ENCODE results near the gene TRIP10.

TRIP10 gene

DNA sequence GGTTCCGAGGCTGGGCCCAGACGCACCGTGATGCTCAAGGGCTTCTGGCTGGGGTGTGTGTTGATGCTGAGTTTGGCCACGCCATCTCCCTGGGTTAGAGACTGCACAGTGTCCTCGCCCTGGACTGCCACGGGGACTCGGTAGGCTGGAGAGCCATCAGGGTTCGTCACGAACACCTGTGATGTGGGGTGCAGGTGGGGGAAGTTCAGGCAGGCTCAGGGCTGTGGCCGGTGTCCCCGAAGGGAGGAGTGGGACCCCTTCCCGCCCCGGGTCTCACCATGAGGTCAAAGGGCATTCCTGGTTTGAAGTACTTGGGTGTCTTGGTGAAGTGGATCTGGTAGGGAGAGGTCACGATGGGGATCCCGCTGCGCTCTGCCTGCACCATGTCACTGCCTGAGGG, 27.2 kb upstream of the TRIP10 start:
- peaks cover 9% of the 10 kb centered on the region for H3K27me3 ChIP-seq (replicated peaks)
- no peak for DNase-seq
- TF ChIP-seq, protein P1, sequence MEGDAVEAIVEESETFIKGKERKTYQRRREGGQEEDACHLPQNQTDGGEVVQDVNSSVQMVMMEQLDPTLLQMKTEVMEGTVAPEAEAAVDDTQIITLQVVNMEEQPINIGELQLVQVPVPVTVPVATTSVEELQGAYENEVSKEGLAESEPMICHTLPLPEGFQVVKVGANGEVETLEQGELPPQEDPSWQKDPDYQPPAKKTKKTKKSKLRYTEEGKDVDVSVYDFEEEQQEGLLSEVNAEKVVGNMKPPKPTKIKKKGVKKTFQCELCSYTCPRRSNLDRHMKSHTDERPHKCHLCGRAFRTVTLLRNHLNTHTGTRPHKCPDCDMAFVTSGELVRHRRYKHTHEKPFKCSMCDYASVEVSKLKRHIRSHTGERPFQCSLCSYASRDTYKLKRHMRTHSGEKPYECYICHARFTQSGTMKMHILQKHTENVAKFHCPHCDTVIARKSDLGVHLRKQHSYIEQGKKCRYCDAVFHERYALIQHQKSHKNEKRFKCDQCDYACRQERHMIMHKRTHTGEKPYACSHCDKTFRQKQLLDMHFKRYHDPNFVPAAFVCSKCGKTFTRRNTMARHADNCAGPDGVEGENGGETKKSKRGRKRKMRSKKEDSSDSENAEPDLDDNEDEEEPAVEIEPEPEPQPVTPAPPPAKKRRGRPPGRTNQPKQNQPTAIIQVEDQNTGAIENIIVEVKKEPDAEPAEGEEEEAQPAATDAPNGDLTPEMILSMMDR (IDR thresholded peaks at IDR 0.05; ENCODE audit: low read depth, low read length, missing control alignments) = no peak
- in situ Hi-C loops (cut with HindIII; ENCODE audit: low pct_ligation_motif_present, low sequenced_read_pairs) = no loop called here
- no peaks in the 10 kb centered on the region for H3K36me3 ChIP-seq (replicated peaks)
- no peak overlapping the region for H3K4me3 ChIP-seq (ENCODE audit: low read depth, low read length)
- H3K27ac ChIP-seq = no peak overlapping the region

DNA sequence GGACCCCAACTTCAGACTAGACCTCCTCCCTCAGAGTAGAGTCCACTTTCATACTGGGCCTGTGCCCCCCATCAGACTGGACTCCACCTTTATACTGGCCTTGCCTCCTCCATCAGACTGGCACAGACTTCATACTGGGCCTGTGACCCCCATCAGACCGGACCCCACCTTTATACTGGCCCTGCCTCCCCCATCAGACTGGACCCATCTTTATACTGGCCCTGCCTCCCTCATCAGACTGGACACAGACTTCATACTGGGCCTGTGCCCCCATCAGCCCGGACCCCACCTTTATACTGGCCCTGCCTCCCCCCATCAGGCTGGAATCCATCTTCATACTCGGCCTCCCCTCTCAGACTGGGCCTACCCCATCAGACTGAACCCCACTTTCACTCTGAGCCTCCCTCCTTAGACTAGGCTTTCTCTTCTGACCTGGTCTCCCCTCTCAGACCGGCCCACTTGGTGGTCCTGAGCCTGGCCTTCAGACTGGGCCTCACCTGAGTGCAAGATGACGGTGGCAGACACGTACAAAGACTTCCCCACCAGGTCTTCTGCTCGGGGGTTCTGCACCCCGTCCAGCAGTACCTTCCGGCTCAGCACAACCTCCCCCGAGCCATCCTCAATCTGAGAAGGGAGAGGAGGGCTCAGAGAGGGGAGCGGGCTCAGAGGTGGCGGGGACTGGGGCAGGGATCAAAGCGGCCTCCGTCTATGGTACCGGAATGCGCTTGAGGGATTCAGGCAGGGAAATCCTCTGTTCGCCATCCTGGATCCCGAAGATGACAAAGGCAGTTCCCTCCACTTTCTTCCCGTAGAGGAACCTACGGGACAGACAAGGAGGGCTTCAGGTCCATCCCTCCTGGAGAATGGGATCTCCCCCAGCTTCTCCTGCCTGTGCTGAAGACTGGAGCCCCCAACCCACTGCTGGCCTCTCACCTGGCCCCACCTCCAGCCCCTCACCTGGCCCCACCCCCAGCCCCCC, 26.5 kb upstream of the TRIP10 start:
- in situ Hi-C loops (cut with HindIII; ENCODE audit: low pct_ligation_motif_present, low sequenced_read_pairs) = no loop called here
- DNase-seq = no peak
- TF ChIP-seq, protein P1 (IDR thresholded peaks at IDR 0.05; ENCODE audit: low read depth, low read length, missing control alignments) = no peak
- Histone ChIP-seq H3K4me3 (ENCODE audit: low read depth, low read length) (no peak overlapping the region), H3K27ac (no peak overlapping the region), H3K36me3 (replicated peaks) (no peaks in the 10 kb centered on the region), H3K27me3 (replicated peaks) (peaks cover 9% of the 10 kb centered on the region)

DNA sequence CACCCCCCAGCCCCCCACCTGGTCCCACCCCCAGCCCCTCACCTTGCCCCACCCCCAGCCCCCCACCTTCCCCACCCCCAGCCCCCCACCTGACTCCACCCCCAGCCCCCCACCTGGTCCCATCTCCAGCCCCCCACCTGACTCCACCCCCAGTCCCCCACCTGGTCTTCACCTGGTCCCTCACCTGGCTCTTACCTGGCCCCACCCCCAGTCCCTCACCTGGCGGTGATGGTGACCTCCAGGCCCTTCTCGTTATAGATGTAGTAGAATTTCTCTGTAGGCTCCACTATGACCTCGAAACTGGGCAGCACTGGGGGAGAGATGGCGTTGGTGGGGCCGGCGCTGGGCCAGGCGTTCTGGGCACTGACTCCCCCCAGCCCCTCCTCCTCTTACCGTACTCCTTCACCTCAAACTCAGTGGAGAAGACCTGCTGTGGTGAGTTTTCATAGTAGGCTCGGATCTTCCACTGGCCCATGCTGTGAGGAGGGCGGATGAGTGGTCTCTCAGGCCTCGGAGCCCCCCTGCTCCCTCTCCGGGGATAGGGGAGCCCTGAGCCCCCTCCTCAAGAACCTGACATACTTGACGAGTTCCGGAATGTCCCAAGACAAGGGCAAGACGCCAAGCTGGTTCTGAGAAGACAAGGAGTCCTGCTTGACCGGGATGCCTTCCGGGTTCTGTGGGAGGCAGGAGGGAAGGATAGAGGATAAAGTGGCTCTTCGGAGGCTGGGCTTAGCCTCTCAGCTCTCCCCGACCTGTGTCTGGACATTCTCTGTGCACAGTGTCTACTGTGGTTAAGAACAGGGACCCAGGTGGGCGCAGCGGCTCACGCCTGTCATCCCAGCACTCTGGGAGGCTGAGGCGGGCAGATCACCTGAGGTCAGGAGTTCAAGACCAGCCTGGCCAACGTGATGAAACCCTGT, 25.4 kb upstream of the TRIP10 start:
- TF ChIP-seq, protein P1 (IDR thresholded peaks at IDR 0.05; ENCODE audit: low read depth, low read length, missing control alignments) = no peak
- no peak for DNase-seq
- in situ Hi-C loops (cut with HindIII; ENCODE audit: low pct_ligation_motif_present, low sequenced_read_pairs) = no loop called here
- no peaks in the 10 kb centered on the region for H3K36me3 ChIP-seq (replicated peaks)
- H3K27ac ChIP-seq = no peak overlapping the region
- H3K27me3 ChIP-seq (replicated peaks) = peaks cover 8% of the 10 kb centered on the region
- H3K4me3 ChIP-seq (ENCODE audit: low read depth, low read length) = no peak overlapping the region

DNA sequence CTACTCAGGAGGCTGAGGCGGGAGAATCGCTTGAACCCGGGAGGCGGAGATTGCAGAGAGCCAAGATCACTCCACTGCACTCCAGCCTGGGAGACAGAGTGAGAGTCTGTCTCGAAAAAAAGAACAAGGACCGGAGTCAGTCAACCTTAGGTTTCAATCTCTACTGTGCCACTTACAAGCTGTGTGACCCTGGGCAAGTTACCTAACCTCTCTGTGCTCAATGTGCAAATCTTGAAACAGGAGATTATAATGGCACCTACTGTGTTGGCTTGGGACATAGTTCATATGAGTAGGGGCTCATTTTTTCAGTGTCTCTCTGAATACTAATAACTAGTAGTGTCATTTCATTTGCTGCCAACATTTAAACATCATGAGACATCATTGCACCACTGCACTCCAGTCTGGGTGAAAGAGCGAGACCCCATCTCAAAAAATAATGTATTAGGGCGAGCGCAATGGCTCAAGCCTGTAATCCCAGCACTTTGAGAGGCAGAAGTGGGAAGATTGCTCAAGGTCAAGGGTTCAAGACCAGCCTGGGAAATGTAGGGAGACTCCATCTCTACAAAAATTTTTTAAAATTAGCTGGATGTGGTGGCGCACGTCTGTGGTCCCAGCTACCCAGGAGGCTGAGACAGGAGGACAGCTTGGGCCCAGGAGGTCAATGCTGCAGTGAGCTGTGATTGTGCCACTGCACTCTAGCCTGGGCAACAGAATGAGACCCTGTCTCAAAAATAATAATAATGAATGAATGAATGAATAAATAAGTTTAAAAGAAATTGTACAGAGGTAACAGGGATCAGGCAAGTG, 24.5 kb upstream of the TRIP10 start:
- H3K27me3 ChIP-seq (replicated peaks) = peaks cover 7% of the 10 kb centered on the region
- no peaks in the 10 kb centered on the region for H3K36me3 ChIP-seq (replicated peaks)
- H3K4me3 ChIP-seq (ENCODE audit: low read depth, low read length) = no peak overlapping the region
- TF ChIP-seq, protein P1 (IDR thresholded peaks at IDR 0.05; ENCODE audit: low read depth, low read length, missing control alignments) = no peak
- no peak overlapping the region for H3K27ac ChIP-seq
- no peak for DNase-seq
- in situ Hi-C loops (cut with HindIII; ENCODE audit: low pct_ligation_motif_present, low sequenced_read_pairs) = no loop called here

DNA sequence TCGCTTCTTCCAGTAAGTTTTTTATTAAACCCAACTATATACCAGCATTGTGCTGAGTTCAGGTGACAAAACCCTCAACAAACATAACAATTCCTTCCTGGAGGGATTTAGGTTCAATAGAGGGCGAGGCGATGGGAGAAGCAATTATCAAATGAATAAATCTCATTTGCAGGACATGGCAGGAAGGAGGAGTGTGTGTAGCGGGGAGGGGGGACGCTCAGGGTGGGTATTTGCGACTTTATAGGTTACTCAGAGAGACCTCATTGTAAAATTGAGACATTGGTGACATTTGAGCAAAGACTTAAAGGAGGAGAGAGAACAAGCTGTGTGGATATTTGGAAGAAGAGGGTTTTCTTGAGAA, 22.9 kb upstream of the TRIP10 start:
- Histone ChIP-seq H3K36me3 (replicated peaks) (no peaks in the 10 kb centered on the region), H3K4me3 (ENCODE audit: low read depth, low read length) (no peak overlapping the region), H3K27ac (no peak overlapping the region), H3K27me3 (replicated peaks) (no peaks in the 10 kb centered on the region)
- TF ChIP-seq, protein P1 (IDR thresholded peaks at IDR 0.05; ENCODE audit: low read depth, low read length, missing control alignments) = no peak
- in situ Hi-C loops (cut with HindIII; ENCODE audit: low pct_ligation_motif_present, low sequenced_read_pairs) = no loop called here
- no peak for DNase-seq

Measured in brain microvascular endothelial cell (primary cell).